ENCODE measurements around the gene RASL11A.
"Not testable (repeated sequence)": the region's sequence is repeated elsewhere in the genome, so short reads cannot be mapped to it uniquely, and the experiment has no call there.

- TF ChIP-seq RNF2 (IDR thresholded peaks at IDR 0.05; ENCODE audit: borderline replicate concordance, low read depth, low read length, missing control alignments, poor library complexity, severe bottlenecking); EP300 (IDR thresholded peaks at IDR 0.05; ENCODE audit: borderline replicate concordance in 1 of 2, low read depth in 2 of 2, low read length in 2 of 2); EZH2 (IDR thresholded peaks at IDR 0.05; ENCODE audit: low read depth, low read length, severe bottlenecking); SAP30 (IDR thresholded peaks at IDR 0.05; ENCODE audit: insufficient read depth, insufficient replicate concordance, low read length); TAF1 (IDR thresholded peaks at IDR 0.05; ENCODE audit: low read depth, low read length); CBX8 (IDR thresholded peaks at IDR 0.05; ENCODE audit: borderline replicate concordance, low read depth, low read length); CTCF (IDR thresholded peaks at IDR 0.05; ENCODE audit: control extremely low read depth in 1 of 3, insufficient read depth in 1 of 3, low read depth in 1 of 3, low read length in 3 of 3); POLR2A (IDR thresholded peaks at IDR 0.05; ENCODE audit: control extremely low read depth in 1 of 2, low read depth in 2 of 2, low read length in 2 of 2): not testable (repeated sequence)
Measured at GRCh38 chr13:27291967-27292366, 21.3 kb downstream of the RASL11A start.

All from H1 (cell line).